Stimulated activated CD4-positive, alpha-beta T cell treated with anti-CD3 and anti-CD28 coated beads, Interleukin-1b, Interleukin-23, amount 100 ng/mL, for 48 hours (primary cell): ENCODE data around the gene DLL1.
"Not testable (repeated sequence)": the region's sequence is repeated elsewhere in the genome, so short reads cannot be mapped to it uniquely, and the experiment has no call there.

Experiments used
- DNase-seq: peaks from one replicate; pipeline ENCODE4 v3.0.0-alpha.2; 2020

Gene DLL1, protein sequence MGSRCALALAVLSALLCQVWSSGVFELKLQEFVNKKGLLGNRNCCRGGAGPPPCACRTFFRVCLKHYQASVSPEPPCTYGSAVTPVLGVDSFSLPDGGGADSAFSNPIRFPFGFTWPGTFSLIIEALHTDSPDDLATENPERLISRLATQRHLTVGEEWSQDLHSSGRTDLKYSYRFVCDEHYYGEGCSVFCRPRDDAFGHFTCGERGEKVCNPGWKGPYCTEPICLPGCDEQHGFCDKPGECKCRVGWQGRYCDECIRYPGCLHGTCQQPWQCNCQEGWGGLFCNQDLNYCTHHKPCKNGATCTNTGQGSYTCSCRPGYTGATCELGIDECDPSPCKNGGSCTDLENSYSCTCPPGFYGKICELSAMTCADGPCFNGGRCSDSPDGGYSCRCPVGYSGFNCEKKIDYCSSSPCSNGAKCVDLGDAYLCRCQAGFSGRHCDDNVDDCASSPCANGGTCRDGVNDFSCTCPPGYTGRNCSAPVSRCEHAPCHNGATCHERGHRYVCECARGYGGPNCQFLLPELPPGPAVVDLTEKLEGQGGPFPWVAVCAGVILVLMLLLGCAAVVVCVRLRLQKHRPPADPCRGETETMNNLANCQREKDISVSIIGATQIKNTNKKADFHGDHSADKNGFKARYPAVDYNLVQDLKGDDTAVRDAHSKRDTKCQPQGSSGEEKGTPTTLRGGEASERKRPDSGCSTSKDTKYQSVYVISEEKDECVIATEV

DNA sequence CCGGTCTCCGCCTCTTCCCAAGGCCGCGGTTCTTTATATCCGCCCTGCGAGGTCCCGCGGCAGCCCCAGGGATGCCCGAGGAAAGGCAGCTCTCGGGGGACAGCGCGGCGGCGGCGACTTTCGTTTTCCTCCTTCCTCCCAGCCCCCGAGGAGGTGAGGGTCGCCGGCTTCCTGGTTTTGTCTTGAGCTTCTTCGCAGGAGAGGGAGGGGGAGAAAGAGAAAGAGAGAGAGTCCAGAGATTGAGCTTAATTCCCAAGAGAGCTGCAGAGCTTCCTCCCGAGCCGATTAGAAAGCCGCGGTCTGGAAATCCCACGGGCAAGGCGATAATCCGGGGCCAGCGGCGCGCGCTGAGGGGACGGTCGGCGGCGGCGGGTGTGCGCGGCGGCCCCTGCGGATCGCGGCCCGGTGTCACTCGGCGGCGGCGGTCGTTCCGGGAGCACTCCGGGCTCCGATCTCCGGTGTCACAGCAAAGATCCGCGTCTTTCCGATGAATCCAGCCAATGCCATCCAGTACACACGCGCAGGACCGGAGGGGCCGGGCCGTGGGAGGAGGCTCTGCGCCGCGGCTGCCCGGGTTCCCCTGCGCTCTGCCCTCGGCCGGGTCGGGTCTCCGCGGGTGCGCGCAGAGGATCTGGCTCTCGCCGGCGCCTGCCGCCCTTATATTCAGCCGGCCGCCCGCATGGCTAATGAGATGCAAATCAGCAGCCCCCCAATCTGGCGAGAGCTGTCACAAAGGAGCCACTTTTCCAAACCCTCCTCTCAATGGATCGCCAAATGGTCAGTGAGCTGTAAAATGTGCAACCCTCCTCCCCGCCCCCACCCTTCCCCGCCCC is at the start of gene DLL1:
Gene DLL1, minus strand, starts transcription at position 783 of the 833 bp plus-strand sequence. CDS start 939 bp downstream, outside the sequence.
- DNase-seq, result no peak

DNA sequence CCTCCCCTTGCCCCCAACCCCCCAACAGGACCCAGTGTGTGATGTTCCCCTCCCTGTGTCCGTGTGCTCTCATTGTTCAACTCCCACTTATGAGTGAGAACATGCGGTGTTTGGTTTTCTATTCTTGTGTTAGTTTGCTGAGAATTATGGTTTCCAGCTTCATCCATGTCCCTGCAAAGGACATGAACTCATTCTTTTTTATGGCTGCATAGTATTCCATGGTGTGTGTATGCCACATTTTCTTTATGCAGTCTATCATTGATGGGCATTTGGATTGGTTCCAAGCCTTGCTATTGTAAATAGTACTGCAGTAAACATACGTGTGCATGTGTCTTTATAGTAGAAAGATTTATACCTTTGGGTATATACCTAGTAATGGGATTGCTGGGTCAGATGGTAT is 44.3 kb upstream of the DLL1 start:
- not testable (repeated sequence) for DNase-seq

GRCh38 chr6:170329321-170329720 is 38.4 kb upstream of the DLL1 start:
- no peak for DNase-seq

- DNase-seq, result no peak
These were observed 26.8 kb upstream of the DLL1 start for GRCh38 chr6:170317718-170318117.

DNA sequence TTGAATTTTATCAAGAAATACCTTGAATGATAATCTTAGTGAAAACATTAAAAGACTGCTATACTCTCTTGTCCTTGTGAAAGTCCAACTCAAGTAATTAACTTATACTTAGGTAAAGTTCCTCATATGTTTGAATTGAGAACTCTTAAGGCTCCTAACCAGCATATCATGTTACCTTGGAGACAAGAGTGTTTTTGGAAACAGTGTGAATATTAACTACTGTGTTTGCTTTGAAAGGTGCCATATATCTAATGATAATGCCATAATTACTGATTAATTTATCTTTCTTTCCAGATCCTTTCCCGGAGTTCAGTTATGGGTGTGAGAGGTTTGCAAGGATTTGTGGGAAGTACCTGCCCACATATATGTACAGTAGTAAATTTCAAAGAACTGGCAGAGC is 26.2 kb upstream of the DLL1 start:
- no peak for DNase-seq

- DNase-seq, result no peak
These were observed 25.2 kb upstream of the DLL1 start for GRCh38 chr6:170316071-170316470.

- DNase-seq, result no peak
These were observed 24.1 kb upstream of the DLL1 start for GRCh38 chr6:170314983-170315382.

DNA sequence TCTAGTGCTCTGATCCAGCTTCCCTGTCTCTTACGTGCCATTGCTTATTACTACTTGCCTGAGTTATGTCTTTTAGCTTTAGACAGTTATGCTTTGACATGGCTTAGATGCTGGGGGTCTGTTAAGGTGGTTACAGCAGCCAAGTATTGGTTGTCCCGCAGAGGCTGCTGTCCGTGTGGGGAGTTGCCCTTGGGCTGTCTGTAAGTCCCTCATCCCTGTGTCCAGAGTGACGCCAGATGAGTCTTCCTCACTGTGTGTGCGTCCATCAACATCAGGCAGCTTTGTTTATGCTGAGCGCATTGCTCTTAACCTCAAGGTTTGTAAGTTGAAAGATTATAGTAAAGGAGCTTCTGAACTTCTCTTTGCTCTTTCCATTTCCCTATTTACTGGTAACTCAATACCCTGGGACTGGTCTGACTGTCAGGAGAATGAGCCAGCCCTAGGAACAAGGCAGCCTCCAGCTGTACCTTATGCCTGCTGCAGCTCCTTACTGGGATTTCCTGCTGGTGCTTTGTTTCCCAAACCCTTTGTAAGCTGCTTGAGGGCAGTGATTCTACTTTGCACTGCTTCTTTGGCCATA is 22.9 kb upstream of the DLL1 start:
- no peak for DNase-seq

DNA sequence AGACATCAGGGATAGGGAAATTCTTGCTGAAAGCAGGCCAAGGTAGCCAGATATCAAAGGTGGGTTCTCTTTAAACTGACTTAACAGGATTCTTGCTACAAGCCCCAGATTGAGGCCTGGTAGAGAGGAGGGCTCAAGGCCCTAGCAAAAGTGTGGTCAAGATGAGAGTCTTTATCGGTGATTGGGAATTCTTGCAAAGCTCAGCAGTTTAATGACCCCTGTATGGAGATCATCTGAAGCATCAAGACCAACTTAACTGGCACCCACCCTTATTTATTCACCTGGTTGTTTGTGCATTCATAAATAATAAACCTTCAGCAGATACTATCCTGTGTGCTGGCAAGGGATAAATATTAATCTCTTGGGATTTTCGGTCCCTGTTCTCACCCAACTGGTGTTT is 22.0 kb upstream of the DLL1 start:
- DNase-seq, result no peak

GRCh38 chr6:170311696-170312095 is 20.8 kb upstream of the DLL1 start:
- DNase-seq, result no peak

DNA sequence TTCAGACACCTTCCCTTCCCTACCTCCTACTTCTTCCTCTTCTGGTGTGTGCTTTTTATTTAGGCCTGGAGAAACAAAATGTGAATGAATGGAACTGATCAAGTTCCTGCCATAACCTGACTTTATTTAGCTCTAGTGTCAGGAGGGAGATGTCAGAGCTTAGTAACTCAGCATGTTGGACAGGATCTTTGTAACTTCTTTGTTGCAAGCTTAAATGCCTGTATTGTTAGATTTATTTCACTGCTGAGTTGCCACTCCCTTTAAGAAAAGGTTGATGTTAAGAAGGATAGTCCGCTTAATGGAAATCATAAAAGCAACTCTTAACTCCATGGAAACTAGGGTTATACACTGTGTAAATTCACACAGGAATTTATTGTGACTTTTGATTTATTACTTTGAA is 17.9 kb upstream of the DLL1 start:
- no peak for DNase-seq

DNA sequence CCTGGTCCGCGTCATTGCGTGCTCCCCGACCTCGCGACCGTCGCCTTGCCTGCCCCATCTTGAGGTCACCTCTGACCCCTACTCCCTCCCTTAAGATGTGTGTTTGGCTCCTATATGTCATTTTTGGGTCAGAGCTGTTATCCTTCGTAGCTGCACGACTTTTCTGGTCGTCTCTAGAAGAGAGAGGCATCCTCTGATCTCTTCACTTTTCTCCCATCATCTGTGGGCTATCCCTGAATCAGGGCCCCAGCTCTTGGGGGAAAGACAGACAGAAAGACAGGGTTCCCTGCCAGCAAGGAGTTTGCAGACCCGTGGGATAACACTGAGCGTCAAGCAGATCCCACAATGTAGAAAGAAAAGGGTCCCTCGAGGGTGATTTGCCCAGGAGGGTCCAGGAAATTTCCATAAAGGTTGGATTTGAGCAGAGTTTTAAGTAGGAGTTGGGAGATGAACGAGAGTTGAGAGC is 16.2 kb upstream of the DLL1 start:
- DNase-seq, result no peak

- peak; percentile 95 for DNase-seq
These were observed 15.6 kb upstream of the DLL1 start, which contains the start of gene FAM120B for GRCh38 chr6:170306324-170307079. Gene FAM120B, plus strand, starts transcription at chr6:170306758. Its CDS starts 10,633 bp downstream, at chr6:170317391.

DNA sequence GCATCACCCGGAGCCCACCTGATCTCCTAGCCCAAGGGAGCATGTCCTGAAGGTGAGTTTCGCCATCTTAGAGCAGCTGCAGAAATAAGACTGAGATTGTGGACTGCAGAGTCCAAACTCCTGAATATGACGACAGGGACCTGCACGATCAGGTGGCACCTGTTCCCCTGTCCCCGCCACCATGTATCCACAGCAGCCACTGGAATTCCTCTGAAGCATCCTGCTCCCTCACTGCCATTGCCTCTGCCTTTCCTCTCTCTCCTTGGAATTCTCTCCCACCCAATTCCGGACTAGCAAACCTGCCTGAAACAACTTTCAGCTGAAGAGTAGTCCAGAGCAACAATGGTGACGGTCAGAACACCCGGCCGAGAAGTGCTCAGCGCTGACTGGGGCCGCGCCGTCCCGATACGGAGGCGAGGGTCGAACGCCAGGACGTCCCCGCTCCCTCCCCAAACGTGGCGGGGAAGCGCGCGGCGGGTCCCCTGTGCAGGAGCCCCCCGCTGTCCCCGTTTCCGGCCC is 15.0 kb upstream of the DLL1 start:
- no peak for DNase-seq

DNA sequence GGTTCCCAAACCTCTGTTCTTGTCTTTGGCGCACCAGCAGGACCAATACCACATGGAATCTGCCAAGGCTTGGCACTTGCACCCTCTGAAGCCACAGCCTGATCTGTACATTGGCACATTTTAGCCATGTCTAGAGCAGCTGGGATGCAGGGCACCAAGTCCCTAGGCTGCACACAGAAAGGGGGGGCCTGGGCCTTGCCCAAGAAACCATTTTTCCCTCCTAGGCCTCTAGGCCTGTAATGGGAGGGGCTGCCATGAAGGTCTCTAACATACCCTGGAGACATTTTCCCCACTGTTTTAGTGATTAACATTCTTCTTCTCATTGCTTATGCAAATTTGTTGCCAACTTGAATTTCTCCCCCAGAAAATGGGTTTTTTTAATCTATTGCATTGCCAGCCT is 10.3 kb upstream of the DLL1 start:
- no peak for DNase-seq

GRCh38 chr6:170298688-170299087 is 7.8 kb upstream of the DLL1 start:
- no peak for DNase-seq

GRCh38 chr6:170297576-170298330 is 6.9 kb upstream of the DLL1 start:
- no peak for DNase-seq

- DNase-seq, result no peak
These were observed 6.1 kb upstream of the DLL1 start for GRCh38 chr6:170296746-170297575.

DNA sequence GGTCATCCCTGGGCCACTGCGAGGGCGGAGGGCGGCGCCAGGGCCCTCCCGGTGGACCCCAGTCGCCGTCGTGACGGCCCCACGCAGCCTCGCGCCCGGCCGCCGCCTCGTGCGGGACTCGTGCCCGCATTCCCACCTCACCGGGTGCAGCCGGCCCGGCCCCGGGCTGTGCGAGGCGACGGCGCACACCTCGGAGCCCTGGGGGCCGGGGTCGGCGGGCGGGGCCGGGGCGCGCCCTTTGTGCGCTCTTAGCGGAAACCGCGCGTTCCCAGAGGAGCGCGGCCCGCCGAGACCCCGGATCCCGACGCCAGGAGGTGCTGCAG is 5.5 kb upstream of the DLL1 start:
- DNase-seq, result no peak
